Ectodermal cell (in vitro differentiated cells): ENCODE results near the gene TOM1L1.

Experiments
- H3K27ac ChIP-seq: 2 replicates; pipeline ENCODE4 v1.7.0; 2013; ENCODE audit warnings: mild to moderate bottlenecking, low read depth, low read length; ENCODE audit not compliant: insufficient read depth, poor library complexity, severe bottlenecking
- H3K27me3 ChIP-seq: 2 replicates; pipeline ENCODE4 v1.7.0; 2013; ENCODE audit warnings: mild to moderate bottlenecking, low read length; ENCODE audit not compliant: insufficient read depth, control insufficient read depth, poor library complexity, severe bottlenecking
- H3K36me3 ChIP-seq: one replicate; pipeline ENCODE4 v1.7.0; 2013; ENCODE audit warnings: low read length; ENCODE audit not compliant: control insufficient read depth, insufficient read depth
- H3K4me1 ChIP-seq: one replicate; pipeline ENCODE4 v1.7.0; 2013; ENCODE audit warnings: low read length; ENCODE audit not compliant: control insufficient read depth, insufficient read depth
- H3K4me3 ChIP-seq: 2 replicates; pipeline ENCODE4 v1.7.0; 2013; ENCODE audit warnings: low read depth, low read length, control low read depth; ENCODE audit not compliant: insufficient read depth
- H3K9me3 ChIP-seq: 2 replicates; pipeline ENCODE4 v1.7.0; 2013; ENCODE audit warnings: mild to moderate bottlenecking, low read length, moderate library complexity; ENCODE audit not compliant: control insufficient read depth
- WGBS, 2 experiments: methylation state at CpG; one replicate each; pipeline ENCODE4 v1.1.7; 2013; ENCODE audit warnings: missing lambda C conversion rate in 2 of 2; 5-methylcytosine and 5-hydroxymethylcytosine counted together

TOM1L1 gene

GRCh38 chr17:54980375-54980774 is 79.7 kb downstream of the TOM1L1 start:
- no peaks in the 10 kb centered on the region for H3K27me3 ChIP-seq
- 61 to 71% methylated on average over 3 of the region's 3 CpGs for WGBS, 2 experiments
- H3K4me3 ChIP-seq: no peak overlapping the region

DNA sequence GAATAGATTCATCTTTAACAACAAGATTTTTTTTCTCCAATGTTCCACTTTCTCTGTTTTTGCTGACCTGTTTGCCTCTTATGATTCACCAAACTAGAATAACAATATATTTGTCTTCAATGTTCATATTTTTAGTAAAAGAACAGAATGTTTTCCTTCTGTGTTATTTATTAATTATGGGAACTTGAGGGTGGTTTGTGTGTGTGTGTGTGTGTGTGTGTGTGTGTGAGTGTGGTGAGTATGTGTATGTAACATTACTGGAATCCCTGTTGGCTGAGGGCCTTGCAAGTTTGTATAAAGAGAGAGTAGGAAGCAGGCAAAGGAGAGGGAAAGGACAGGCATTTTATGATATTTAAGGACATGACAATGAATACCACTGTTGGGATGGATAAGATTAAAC is 81.7 kb downstream of the TOM1L1 start:
- Histone ChIP-seq H3K4me1 (no peaks in the 10 kb centered on the region), H3K36me3 (peaks cover 4% of the 10 kb centered on the region), H3K4me3 (no peak overlapping the region)

More at GRCh38 chr17:54980375-54980774, 79.7 kb downstream of the TOM1L1 start:
- H3K27ac ChIP-seq: no peak overlapping the region
- H3K9me3 ChIP-seq: no peaks in the 10 kb centered on the region
- H3K4me1 ChIP-seq: no peaks in the 10 kb centered on the region
- H3K36me3 ChIP-seq: peaks cover 4% of the 10 kb centered on the region

GRCh38 chr17:54983260-54983659 is 82.6 kb downstream of the TOM1L1 start:
- H3K9me3 ChIP-seq: no peaks in the 10 kb centered on the region
- H3K27me3 ChIP-seq: no peaks in the 10 kb centered on the region
- no peaks in the 10 kb centered on the region for H3K4me1 ChIP-seq
- H3K36me3 ChIP-seq: peaks cover 4% of the 10 kb centered on the region
- H3K4me3 ChIP-seq: no peak overlapping the region
- H3K27ac ChIP-seq: no peak overlapping the region

More for the DNA sequence above, 81.7 kb downstream of the TOM1L1 start:
- no peaks in the 10 kb centered on the region for H3K9me3 ChIP-seq
- H3K27me3 ChIP-seq: no peaks in the 10 kb centered on the region
- H3K27ac ChIP-seq: no peak overlapping the region

DNA sequence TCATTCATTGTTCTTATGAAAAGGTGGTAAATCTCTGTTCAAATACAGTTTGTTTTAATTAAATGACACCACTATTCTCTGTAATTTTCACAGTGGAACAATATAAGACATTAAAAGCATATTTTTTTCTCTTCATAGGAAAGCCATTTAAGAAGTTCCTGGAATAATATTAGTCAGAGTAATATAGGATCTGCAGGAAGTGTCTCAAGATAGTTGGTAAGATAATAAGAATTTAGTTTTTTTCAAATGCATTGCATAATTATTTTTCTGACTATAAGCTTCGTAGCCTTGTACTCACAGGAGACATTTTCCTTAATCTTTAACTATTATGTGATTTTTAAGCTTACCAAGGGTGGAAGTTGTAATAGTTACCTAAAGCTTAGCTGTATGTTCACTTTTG is 84.8 kb downstream of the TOM1L1 start:
- peaks cover 2% of the 10 kb centered on the region for H3K36me3 ChIP-seq
- no peak overlapping the region for H3K4me3 ChIP-seq
- no peaks in the 10 kb centered on the region for H3K9me3 ChIP-seq
- no peaks in the 10 kb centered on the region for H3K27me3 ChIP-seq
- H3K27ac ChIP-seq: no peak overlapping the region
- WGBS, 2 experiments: 83% methylated on average over 1 of the region's 1 CpG; no CpG with 5 or more reads in 1 of the 2 experiments
- H3K4me1 ChIP-seq: no peaks in the 10 kb centered on the region

DNA sequence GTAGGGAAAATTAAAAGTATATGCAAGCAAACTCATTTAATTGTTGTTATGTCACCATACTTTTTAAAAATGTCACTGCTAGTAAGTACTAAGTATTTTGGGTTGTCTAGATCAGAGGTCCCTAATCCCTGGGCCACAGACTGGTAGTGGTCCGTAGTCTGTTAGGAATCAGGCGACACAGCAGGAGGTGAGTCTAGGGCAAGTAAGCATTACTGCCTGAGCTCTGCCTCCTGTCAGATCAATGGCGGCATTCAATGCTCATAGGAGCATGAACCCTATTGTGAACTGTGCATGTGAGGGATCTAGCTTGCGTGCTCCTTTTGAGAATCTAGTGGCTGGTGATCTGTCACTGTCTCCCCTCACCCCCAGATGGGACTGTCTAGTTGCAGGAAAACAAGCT is 89.5 kb downstream of the TOM1L1 start:
- H3K4me1 ChIP-seq: no peaks in the 10 kb centered on the region
- H3K27ac ChIP-seq: no peak overlapping the region
- no peaks in the 10 kb centered on the region for H3K9me3 ChIP-seq
- WGBS, 2 experiments: 89 to 91% methylated on average over 4 of the region's 4 CpGs
- no peaks in the 10 kb centered on the region for H3K27me3 ChIP-seq
- H3K36me3 ChIP-seq: no peaks in the 10 kb centered on the region
- no peak overlapping the region for H3K4me3 ChIP-seq

- Histone ChIP-seq H3K27ac (no peak overlapping the region), H3K4me1 (no peaks in the 10 kb centered on the region), H3K27me3 (no peaks in the 10 kb centered on the region), H3K4me3 (no peak overlapping the region), H3K9me3 (no peaks in the 10 kb centered on the region), H3K36me3 (no peaks in the 10 kb centered on the region)
- no CpG with 5 or more reads among the region's 1 CpG for WGBS, 2 experiments
These were observed 90.9 kb downstream of the TOM1L1 start for GRCh38 chr17:54991567-54991966.

GRCh38 chr17:54992797-54993639 is 92.4 kb downstream of the TOM1L1 start:
- no peaks in the 10 kb centered on the region for H3K4me1 ChIP-seq
- no peak overlapping the region for H3K27ac ChIP-seq
- WGBS, 2 experiments: 86 to 94% methylated on average over 7 to 8 of the region's 8 CpGs
- H3K4me3 ChIP-seq: no peak overlapping the region
- no peaks in the 10 kb centered on the region for H3K36me3 ChIP-seq
- no peaks in the 10 kb centered on the region for H3K27me3 ChIP-seq
- no peaks in the 10 kb centered on the region for H3K9me3 ChIP-seq

DNA sequence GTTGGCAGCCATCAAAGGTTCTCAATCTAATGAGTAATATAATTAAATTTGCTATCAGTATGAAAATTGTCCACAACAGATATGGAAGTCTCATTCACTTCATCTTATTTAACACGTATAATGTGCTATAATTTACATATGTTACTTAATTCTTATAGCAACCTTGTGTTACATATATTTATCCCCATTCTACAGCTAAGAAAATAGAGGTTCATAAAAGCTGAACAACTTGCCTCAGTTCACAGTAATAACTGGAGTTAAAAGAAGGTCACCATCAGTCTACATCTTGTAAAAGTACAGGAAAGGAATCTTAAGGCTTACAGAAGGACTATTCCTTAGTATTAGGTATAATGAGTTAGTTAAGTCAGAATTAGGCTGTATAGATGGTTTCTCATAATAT is 95.8 kb downstream of the TOM1L1 start:
- Histone ChIP-seq H3K9me3 (no peaks in the 10 kb centered on the region), H3K27me3 (no peaks in the 10 kb centered on the region), H3K4me3 (no peak overlapping the region), H3K27ac (no peak overlapping the region), H3K36me3 (no peaks in the 10 kb centered on the region), H3K4me1 (no peaks in the 10 kb centered on the region)
- no CpG with 5 or more reads among the region's 1 CpG for WGBS, 2 experiments

DNA sequence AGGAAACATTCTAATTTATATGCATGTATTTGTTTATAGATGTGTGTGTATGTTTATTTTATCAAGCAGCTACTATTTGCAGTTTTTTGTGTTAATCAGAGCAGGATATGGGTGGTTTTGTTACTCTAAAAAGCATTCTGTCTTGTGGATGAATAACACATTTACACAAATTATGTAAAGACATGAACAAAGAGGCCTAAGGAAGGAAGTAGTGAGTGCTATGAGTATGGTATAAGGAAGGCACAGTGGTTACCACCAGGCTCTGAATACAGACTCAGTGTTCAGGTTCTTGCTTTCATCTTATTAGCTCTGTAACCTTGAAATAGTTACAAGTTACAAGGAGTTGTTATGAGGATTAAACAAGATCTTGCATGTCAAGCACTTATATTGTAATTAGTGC is 101.8 kb downstream of the TOM1L1 start:
- Histone ChIP-seq H3K27ac (no peak overlapping the region), H3K4me1 (no peaks in the 10 kb centered on the region), H3K36me3 (peaks cover 3% of the 10 kb centered on the region), H3K4me3 (no peak overlapping the region), H3K9me3 (no peaks in the 10 kb centered on the region), H3K27me3 (no peaks in the 10 kb centered on the region)

DNA sequence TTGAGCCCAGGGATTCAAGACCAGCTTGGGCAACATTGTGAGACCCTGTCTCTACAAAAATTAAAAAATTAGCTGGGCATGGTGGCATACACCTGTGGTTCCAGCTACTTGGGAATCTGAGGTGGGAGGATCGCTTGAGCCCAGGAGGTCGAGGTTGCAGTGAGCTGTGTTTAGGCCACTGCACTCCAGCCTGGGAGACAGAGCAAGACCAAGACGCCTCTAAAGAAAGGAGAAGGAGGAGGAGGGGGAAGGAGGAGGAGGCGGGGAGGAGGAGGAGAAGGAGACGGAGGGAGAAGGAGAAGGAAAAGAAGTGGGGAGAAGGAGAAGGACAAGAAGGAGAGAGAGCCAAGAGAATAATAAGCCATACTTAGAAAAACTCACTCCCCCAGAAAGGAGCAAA is 103.8 kb downstream of the TOM1L1 start:
- no peaks in the 10 kb centered on the region for H3K27me3 ChIP-seq
- no peaks in the 10 kb centered on the region for H3K9me3 ChIP-seq
- H3K4me1 ChIP-seq: no peaks in the 10 kb centered on the region
- H3K36me3 ChIP-seq: peaks cover 3% of the 10 kb centered on the region
- 57 to 59% methylated on average over 4 to 5 of the region's 5 CpGs for WGBS, 2 experiments
- no peak overlapping the region for H3K27ac ChIP-seq
- H3K4me3 ChIP-seq: no peak overlapping the region
